Lung (tissue), 12 donors: ENCODE results near the gene DENND4C. TPM values are rescaled to one million over a fixed set of nuclear protein-coding genes. Genes with fewer than 3 reads are reported as not detected.
"Not testable (repeated sequence)": the region's sequence is repeated elsewhere in the genome, so short reads cannot be mapped to it uniquely, and the experiment has no call there.

ENCODE experiments used
- ATAC-seq: fragments of 200-7000 bp; cut with Tn5 transposase; one replicate; pipeline ENCODE4 v1.9.1; 2020; ENCODE audit warnings: moderate number of reproducible peaks; ENCODE audit not compliant: insufficient read depth, low FRiP score
- DNase-seq, 3 donors: peaks; one replicate each; pipeline ENCODE4 v3.0.0-alpha.2; 2013 to 2017
- H3K27ac ChIP-seq, 2 donors: one replicate each; pipeline ENCODE4 v1.5.1; 2013; ENCODE audit warnings: mild to moderate bottlenecking in 2 of 2, moderate library complexity in 2 of 2, control low read depth in 1 of 2, inconsistent platforms in 1 of 2, low read depth in 1 of 2, low read length in 1 of 2
- H3K27me3 ChIP-seq, 3 donors: one replicate each; pipeline ENCODE4 v1.5.1; 2013; ENCODE audit warnings: low read length in 2 of 3; ENCODE audit not compliant: control insufficient read depth in 3 of 3, insufficient read depth in 3 of 3
- H3K36me3 ChIP-seq, 4 donors: one replicate each; pipeline ENCODE4 v1.5.1; 2013; ENCODE audit warnings: low read length in 4 of 4, mild to moderate bottlenecking in 1 of 4, moderate library complexity in 1 of 4; ENCODE audit not compliant: control insufficient read depth in 4 of 4, insufficient read depth in 4 of 4
- H3K4me1 ChIP-seq, 5 donors: one replicate each; pipeline ENCODE4 v1.5.1; 2013; ENCODE audit warnings: low read length in 5 of 5, mild to moderate bottlenecking in 2 of 5, moderate library complexity in 1 of 5; ENCODE audit not compliant: control insufficient read depth in 5 of 5, insufficient read depth in 5 of 5
- H3K4me3 ChIP-seq: one replicate; pipeline ENCODE4 v1.5.1; 2013; ENCODE audit warnings: mild to moderate bottlenecking, control low read depth, moderate library complexity
- H3K9ac ChIP-seq, 2 donors: one replicate each; pipeline ENCODE4 v1.5.1; 2013; ENCODE audit warnings: low read length in 2 of 2, control low read depth in 1 of 2; ENCODE audit not compliant: insufficient read depth in 1 of 2
- H3K9me3 ChIP-seq, 4 donors: one replicate each; pipeline ENCODE4 v1.5.1; 2013; ENCODE audit warnings: low read length in 3 of 4, mild to moderate bottlenecking in 1 of 4, moderate library complexity in 1 of 4; ENCODE audit not compliant: control insufficient read depth in 4 of 4, insufficient read depth in 3 of 4
- CTCF ChIP-seq: IDR thresholded peaks from 2 replicates; pipeline ENCODE4 v1.5.1; 2012; ENCODE audit warnings: mild to moderate bottlenecking; ENCODE audit errors: control extremely low read depth, extremely low read depth
- WGBS, 2 donors: extraction: QIAGEN DNeasy Blood & Tissue Kit; methylation state at CpG; one replicate each; pipeline ENCODE4 v1.1.7; 2013; 5-methylcytosine and 5-hydroxymethylcytosine counted together
- polyA plus RNA-seq, 2 donors: library from polyadenylated mRNA; stranded (reverse); fragments of 200-250 nt; gene quantifications; one replicate each; pipeline ENCODE4 v1.2.1, GENCODE V29; 2013
- total RNA-seq, 2 donors: library from RNA; depleted of rRNA in 1 of 2; stranded (reverse); fragments of >200 nt in 1 of 2; gene quantifications; one replicate each; pipeline ENCODE4 v1.2.1, GENCODE V29; 2014 to 2021
- donor health status: control.
- donor health status: control.
- donor health status: Bipolar disorder and iron deficiency.
- donor health status: healthy.
- donor health status: DM: yes; HTN: yes; CAD: no.

Gene DENND4C
- total and polyA plus RNA-seq, 4 donors = 9.4 to 154 (median 33.9) TPM

GRCh38 chr9:19386502-19387044 is 156.1 kb downstream of the DENND4C start:
- H3K27ac ChIP-seq = no peak overlapping the region
- H3K27me3 ChIP-seq = no peaks in the 10 kb centered on the region
- H3K9ac ChIP-seq = no peak overlapping the region
- no peak for DNase-seq
- WGBS, 2 donors = 42 to 54% methylated on average over 2 of the region's 2 CpGs
- ATAC-seq = no peak
- H3K4me1 ChIP-seq = no peaks in the 10 kb centered on the region
- no peaks in the 10 kb centered on the region for H3K9me3 ChIP-seq
- no peaks in the 10 kb centered on the region for H3K36me3 ChIP-seq
- H3K4me3 ChIP-seq = no peak overlapping the region
- no peak for TF ChIP-seq CTCF

GRCh38 chr9:19387317-19387716 is 156.8 kb downstream of the DENND4C start:
- no peaks in the 10 kb centered on the region for H3K36me3 ChIP-seq
- H3K9me3 ChIP-seq = no peaks in the 10 kb centered on the region
- ATAC-seq = no peak
- H3K4me1 ChIP-seq = no peaks in the 10 kb centered on the region
- H3K4me3 ChIP-seq = no peak overlapping the region
- no peak for DNase-seq
- H3K27ac ChIP-seq = no peak overlapping the region
- H3K9ac ChIP-seq = no peak overlapping the region
- WGBS, 2 donors = 87% methylated on average over 2 of the region's 2 CpGs
- no peaks in the 10 kb centered on the region for H3K27me3 ChIP-seq
- no peak for TF ChIP-seq CTCF

GRCh38 chr9:19389539-19389938 is 159.0 kb downstream of the DENND4C start:
- H3K27me3 ChIP-seq, H3K36me3 ChIP-seq, H3K27ac ChIP-seq, H3K4me1 ChIP-seq, H3K9me3 ChIP-seq, H3K4me3 ChIP-seq, ATAC-seq, DNase-seq, H3K9ac ChIP-seq: not testable (repeated sequence)
- 96 to 98% methylated on average over 4 of the region's 4 CpGs for WGBS, 2 donors

GRCh38 chr9:19397845-19398244 is 167.4 kb downstream of the DENND4C start:
- H3K27ac ChIP-seq = no peak overlapping the region
- peaks cover 0 to 1% (median 0%) of the 10 kb centered on the region in 5 donors for H3K4me1 ChIP-seq
- WGBS, 2 donors = 43 to 78% methylated on average over 1 of the region's 1 CpG
- TF ChIP-seq CTCF = no peak
- no peaks in the 10 kb centered on the region for H3K9me3 ChIP-seq
- no peaks in the 10 kb centered on the region for H3K36me3 ChIP-seq
- no peak overlapping the region for H3K9ac ChIP-seq
- DNase-seq = no peak
- ATAC-seq = no peak
- H3K27me3 ChIP-seq = peaks cover 0 to 2% (median 0%) of the 10 kb centered on the region in 3 donors
- H3K4me3 ChIP-seq = no peak overlapping the region

GRCh38 chr9:19403231-19403630 is 172.7 kb downstream of the DENND4C start:
- WGBS, 2 donors = 80 to 94% methylated on average over 4 of the region's 4 CpGs
- not testable (repeated sequence) for H3K9ac ChIP-seq, H3K9me3 ChIP-seq, H3K27me3 ChIP-seq, ATAC-seq, DNase-seq, H3K27ac ChIP-seq, H3K36me3 ChIP-seq, H3K4me1 ChIP-seq, H3K4me3 ChIP-seq
